Measurements from ENCODE around the gene ATP23.

The ATP23 gene

GRCh38 chr12:57899010-57899662, 42.2 kb upstream of the ATP23 start:
- Histone ChIP-seq H3K4me2 (ENCODE audit: low read length) (no peak overlapping the region), H3K79me2 (ENCODE audit: insufficient read depth, low read length) (no peaks in the 10 kb centered on the region), H3F3A (ENCODE audit: insufficient read depth, low read length) (no peaks in the 10 kb centered on the region), H3K9me2 (ENCODE audit: low read depth, low read length) (no peaks in the 10 kb centered on the region), H3K27ac (ENCODE audit: low read depth, low read length, poor library complexity, severe bottlenecking) (peak overlapping the region; percentile 26), H3K4me3 (ENCODE audit: low read depth, low read length, poor library complexity, severe bottlenecking) (no peak overlapping the region), H3K36me3 (ENCODE audit: insufficient read depth, low read length) (no peaks in the 10 kb centered on the region), H3K4me1 (ENCODE audit: insufficient read depth, low read length, severe bottlenecking) (peaks cover 28% of the 10 kb centered on the region), H4K20me1 (ENCODE audit: insufficient read depth, low read length) (no peaks in the 10 kb centered on the region), H3K9ac (ENCODE audit: low read length) (no peak overlapping the region), H3K27me3 (ENCODE audit: insufficient read depth, low read length) (peaks cover 23% of the 10 kb centered on the region), H3K9me3 (ENCODE audit: low read length) (no peaks in the 10 kb centered on the region), H2AFZ (ENCODE audit: low read length) (no peak overlapping the region)
- TF ChIP-seq CTCF (IDR thresholded peaks at IDR 0.05; ENCODE audit: low read length), result no peak
- TF ChIP-seq EZH2 (IDR thresholded peaks at IDR 0.05; ENCODE audit: borderline replicate concordance, low read length), result no peak

- TF ChIP-seq CTCF (IDR thresholded peaks at IDR 0.05; ENCODE audit: low read length) (no peak), EZH2 (IDR thresholded peaks at IDR 0.05; ENCODE audit: borderline replicate concordance, low read length) (no peak)
- Histone ChIP-seq H3K9me3 (ENCODE audit: low read length) (no peaks in the 10 kb centered on the region), H4K20me1 (ENCODE audit: insufficient read depth, low read length) (no peaks in the 10 kb centered on the region), H3K9me2 (ENCODE audit: low read depth, low read length) (no peaks in the 10 kb centered on the region), H3K4me3 (ENCODE audit: low read depth, low read length, poor library complexity, severe bottlenecking) (no peak overlapping the region), H3K4me2 (ENCODE audit: low read length) (no peak overlapping the region), H3K27me3 (ENCODE audit: insufficient read depth, low read length) (peaks cover 7% of the 10 kb centered on the region), H3F3A (ENCODE audit: insufficient read depth, low read length) (no peaks in the 10 kb centered on the region), H3K36me3 (ENCODE audit: insufficient read depth, low read length) (no peaks in the 10 kb centered on the region), H3K27ac (ENCODE audit: low read depth, low read length, poor library complexity, severe bottlenecking) (no peak overlapping the region), H3K9ac (ENCODE audit: low read length) (no peak overlapping the region), H3K79me2 (ENCODE audit: insufficient read depth, low read length) (no peaks in the 10 kb centered on the region), H2AFZ (ENCODE audit: low read length) (no peak overlapping the region), H3K4me1 (ENCODE audit: insufficient read depth, low read length, severe bottlenecking) (peaks cover 23% of the 10 kb centered on the region)
These were observed 38.8 kb upstream of the ATP23 start for GRCh38 chr12:57902478-57902969.

- Histone ChIP-seq H3K9me3 (ENCODE audit: low read length) (no peaks in the 10 kb centered on the region), H3K4me1 (ENCODE audit: insufficient read depth, low read length, severe bottlenecking) (peaks cover 6% of the 10 kb centered on the region), H2AFZ (ENCODE audit: low read length) (no peak overlapping the region), H3K79me2 (ENCODE audit: insufficient read depth, low read length) (no peaks in the 10 kb centered on the region), H3K36me3 (ENCODE audit: insufficient read depth, low read length) (no peaks in the 10 kb centered on the region), H3F3A (ENCODE audit: insufficient read depth, low read length) (no peaks in the 10 kb centered on the region), H3K27ac (ENCODE audit: low read depth, low read length, poor library complexity, severe bottlenecking) (no peak overlapping the region), H3K27me3 (ENCODE audit: insufficient read depth, low read length) (no peaks in the 10 kb centered on the region; the same call in none of the 2 replicates), H3K4me3 (ENCODE audit: low read depth, low read length, poor library complexity, severe bottlenecking) (no peak overlapping the region), H3K9me2 (ENCODE audit: low read depth, low read length) (no peaks in the 10 kb centered on the region), H4K20me1 (ENCODE audit: insufficient read depth, low read length) (no peaks in the 10 kb centered on the region), H3K4me2 (ENCODE audit: low read length) (no peak overlapping the region), H3K9ac (ENCODE audit: low read length) (no peak overlapping the region)
- TF ChIP-seq CTCF (IDR thresholded peaks at IDR 0.05; ENCODE audit: low read length) (no peak), EZH2 (IDR thresholded peaks at IDR 0.05; ENCODE audit: borderline replicate concordance, low read length) (no peak)
These were observed 36.9 kb upstream of the ATP23 start for GRCh38 chr12:57904426-57904825.

Measured in OCI-LY1 (cell line).